Ishikawa (cell line): ENCODE data around the gene GGCX.

Experiments used
- CEBPB ChIP-seq: IDR thresholded peaks from 2 replicates; pipeline ENCODE4 v1.6.1; 2012
- CREB1 ChIP-seq: IDR thresholded peaks from 2 replicates; pipeline ENCODE4 v1.6.1; 2012; ENCODE audit warnings: low read depth
- EGR1 ChIP-seq: IDR thresholded peaks from 2 replicates; pipeline ENCODE4 v1.6.1; 2012
- EP300 ChIP-seq: IDR thresholded peaks from 2 replicates; pipeline ENCODE4 v1.6.1; 2012; ENCODE audit warnings: borderline replicate concordance
- MAX ChIP-seq: IDR thresholded peaks from 2 replicates; pipeline ENCODE4 v1.6.1; 2012
- NFIC ChIP-seq: IDR thresholded peaks from 2 replicates; pipeline ENCODE4 v1.6.1; 2012
- RAD21 ChIP-seq: IDR thresholded peaks from 2 replicates; pipeline ENCODE4 v1.6.1; 2012; ENCODE audit warnings: low read depth
- REST ChIP-seq: IDR thresholded peaks from 2 replicates; pipeline ENCODE4 v1.6.1; 2012; ENCODE audit warnings: low read depth, mild to moderate bottlenecking
- TAF1 ChIP-seq: IDR thresholded peaks from 2 replicates; pipeline ENCODE4 v1.6.1; 2012; ENCODE audit warnings: low read depth, mild to moderate bottlenecking
- TCF12 ChIP-seq: IDR thresholded peaks from 2 replicates; pipeline ENCODE4 v1.6.1; 2012; ENCODE audit warnings: low read depth
- YY1 ChIP-seq: IDR thresholded peaks from 2 replicates; pipeline ENCODE4 v1.6.1; 2012; ENCODE audit warnings: low read depth
- ZBTB7A ChIP-seq: IDR thresholded peaks from 2 replicates; pipeline ENCODE4 v1.6.1; 2012; ENCODE audit warnings: low read depth

- TF ChIP-seq TAF1 (no peak), MAX (no peak), REST (no peak), CREB1 (no peak), CEBPB (no peak), RAD21 (no peak), ZBTB7A (no peak), YY1 (no peak), EP300 (no peak), NFIC (no peak), TCF12 (no peak), EGR1 (no peak)
Observed at GRCh38 chr2:85583667-85584353, 22.5 kb upstream of the GGCX start.
